ENCODE measurements around the gene TXLNG. TPM values are rescaled to one million over a fixed set of nuclear protein-coding genes. Genes with fewer than 3 reads are reported as not detected.
A peak's percentile ranks its signal among the peaks of the same experiment; 100 is the strongest.

The TXLNG gene
- total and polyA plus RNA-seq, 2 of the 13 experiments (the other 11 are each of a cell fraction or from before 2014, with no cell fraction given) = 13.1 to 15.5 TPM

DNA sequence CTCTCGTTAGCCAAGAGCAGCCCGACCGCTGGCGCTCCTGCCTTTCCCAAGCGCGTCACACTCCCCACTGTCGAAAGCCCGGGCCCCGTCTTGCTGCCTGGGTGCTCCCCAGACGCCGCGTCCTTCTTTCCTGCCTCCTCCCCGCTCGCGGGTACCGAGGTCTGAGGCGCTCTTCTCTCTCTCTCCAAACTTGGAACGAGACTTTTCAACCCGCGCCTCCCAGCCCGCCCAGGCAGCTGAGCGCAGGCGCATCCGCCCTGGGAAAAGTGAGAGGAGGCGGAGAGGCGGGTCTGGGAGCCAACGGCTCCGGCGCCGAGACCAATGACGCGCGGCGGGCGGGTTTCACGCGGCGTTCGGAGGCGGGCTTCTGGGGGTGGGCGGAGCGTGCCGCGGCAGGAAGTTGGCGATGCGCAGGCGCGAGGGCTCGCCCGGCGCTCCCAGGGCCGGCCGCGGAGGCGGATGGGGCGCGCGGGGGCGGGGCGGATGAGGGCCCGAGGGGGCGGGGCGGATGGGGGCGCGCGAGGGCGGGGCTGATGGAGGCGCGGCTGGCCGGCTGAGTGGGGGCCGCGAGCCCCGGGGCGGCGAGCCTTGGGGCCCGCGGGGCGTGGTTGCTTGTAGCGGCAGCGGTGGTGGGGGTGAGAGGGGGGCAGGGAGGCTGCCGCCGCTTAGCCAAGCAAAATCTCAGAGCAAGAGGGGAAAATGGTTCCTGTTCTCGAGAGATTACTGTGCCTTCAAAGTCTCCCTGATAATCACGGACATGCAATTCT, 84.0 kb downstream of the TXLNG start, which contains the start of gene RBBP7:
Gene RBBP7, minus strand, starts transcription at position 268 of the 767 bp plus-strand sequence. CDS start 309 bp downstream, outside the sequence.
- intact Hi-C loops (cut with micrococcal nuclease; ENCODE audit: unreplicated experiment) (loop anchor here (5.0 kb wide), 1 partner anchor 43 kb away; no protein-coding TSS in a partner anchor), in situ Hi-C loops (cut with HindIII; ENCODE audit: extremely low pct_ligation_motif_present, low pct_unique_long_range_greater_than_20kb) (no loop called here)
- peak; percentile 82 for ATAC-seq
- peak within 1 kb of the TSS; percentile 70 to 76 (median 72) for H3K4me3 ChIP-seq (replicated peaks in 1 of 3; ENCODE audit: insufficient read depth in 1 of 3, low read depth in 2 of 3, low read length in 3 of 3)
- peaks cover 7% of the 10 kb centered on the region; the same call in 1 of the 2 replicates for H4K20me1 ChIP-seq (ENCODE audit: insufficient read depth, low read length)
- H3K36me3 ChIP-seq (replicated peaks in 1 of 2; ENCODE audit: control insufficient read depth in 1 of 2, insufficient read depth in 2 of 2, low read length in 2 of 2) = 0 out of 5 replicates have a peak, but pooled peaks cover 0 to 1% of the 10 kb centered on the region in 2 experiments
- CTCF ChIA-PET (ENCODE audit: low intra/inter-chr PET ratio, low total read pairs) = no interaction called here
- peaks cover 33% of the 10 kb centered on the region; the same call in 1 of the 2 replicates for H3K4me1 ChIP-seq (ENCODE audit: insufficient read depth, low read length)
- 0% methylated on average over 5 of the region's 84 CpGs for WGBS (ENCODE audit: low lambda C conversion rate)
- H3K9ac ChIP-seq (ENCODE audit: insufficient read depth, low read depth, low read length) = peak within 1 kb of the TSS; percentile 85
- H3K27me3 ChIP-seq (ENCODE audit: control insufficient read depth in 1 of 2, insufficient read depth in 2 of 2, low read length in 2 of 2) = no peaks in the 10 kb centered on the region; a peak in 1 of 5 replicates
- peak within 1 kb of the TSS; percentile 97 for H3K27ac ChIP-seq (ENCODE audit: extremely low read length, insufficient read depth, low read length)
- DNase-seq (ENCODE audit: low spot score) = peak; percentile 78
- no peaks in the 10 kb centered on the region for H3K9me3 ChIP-seq (ENCODE audit: low read length)
- no peak for FAIRE-seq
- peak within 1 kb of the TSS; percentile 80 for H3K4me2 ChIP-seq (ENCODE audit: low read depth, low read length)
- no TSS peak for BruUV-seq (replicated peaks)
- H3K79me2 ChIP-seq (ENCODE audit: insufficient read depth, low read length) = peaks cover 37% of the 10 kb centered on the region
- POLR2A ChIA-PET = interaction anchor here (1.0 to 1.2 kb wide), 2 partner anchors 12 to 99 kb away, joined by 6 to 9 read pairs; no protein-coding TSS in a partner anchor
- peak within 1 kb of the TSS; percentile 63 for H2AFZ ChIP-seq (ENCODE audit: low read length)
- TF ChIP-seq YY1 (IDR thresholded peaks at IDR 0.05; ENCODE audit: insufficient read depth, insufficient replicate concordance, low read depth, low read length) = peak; percentile 11
- TF ChIP-seq ZNF558 (CRISPR knock-in tag; IDR thresholded peaks at IDR 0.05; ENCODE audit: borderline replicate concordance) = peak; percentile 58; the same call in 1 of the 2 replicates
- TF ChIP-seq, protein P1, sequence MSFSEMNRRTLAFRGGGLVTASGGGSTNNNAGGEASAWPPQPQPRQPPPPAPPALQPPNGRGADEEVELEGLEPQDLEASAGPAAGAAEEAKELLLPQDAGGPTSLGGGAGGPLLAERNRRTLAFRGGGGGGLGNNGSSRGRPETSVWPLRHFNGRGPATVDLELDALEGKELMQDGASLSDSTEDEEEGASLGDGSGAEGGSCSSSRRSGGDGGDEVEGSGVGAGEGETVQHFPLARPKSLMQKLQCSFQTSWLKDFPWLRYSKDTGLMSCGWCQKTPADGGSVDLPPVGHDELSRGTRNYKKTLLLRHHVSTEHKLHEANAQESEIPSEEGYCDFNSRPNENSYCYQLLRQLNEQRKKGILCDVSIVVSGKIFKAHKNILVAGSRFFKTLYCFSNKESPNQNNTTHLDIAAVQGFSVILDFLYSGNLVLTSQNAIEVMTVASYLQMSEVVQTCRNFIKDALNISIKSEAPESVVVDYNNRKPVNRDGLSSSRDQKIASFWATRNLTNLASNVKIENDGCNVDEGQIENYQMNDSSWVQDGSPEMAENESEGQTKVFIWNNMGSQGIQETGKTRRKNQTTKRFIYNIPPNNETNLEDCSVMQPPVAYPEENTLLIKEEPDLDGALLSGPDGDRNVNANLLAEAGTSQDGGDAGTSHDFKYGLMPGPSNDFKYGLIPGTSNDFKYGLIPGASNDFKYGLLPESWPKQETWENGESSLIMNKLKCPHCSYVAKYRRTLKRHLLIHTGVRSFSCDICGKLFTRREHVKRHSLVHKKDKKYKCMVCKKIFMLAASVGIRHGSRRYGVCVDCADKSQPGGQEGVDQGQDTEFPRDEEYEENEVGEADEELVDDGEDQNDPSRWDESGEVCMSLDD (CRISPR knock-in tag; IDR thresholded peaks at IDR 0.05; ENCODE audit: borderline replicate concordance) = 0 out of 2 replicates have a peak, but pooled peaks have one; percentile 36
- TF ChIP-seq HDAC6 (IDR thresholded peaks at IDR 0.05; ENCODE audit: low read depth, low read length) = no peak
- peak; percentile 22; the same call in 1 of the 2 replicates for TF ChIP-seq SAP130 (CRISPR knock-in tag; IDR thresholded peaks at IDR 0.05; ENCODE audit: low read depth)
- peak; percentile 59; the same call in 1 of the 2 replicates for TF ChIP-seq DR1 (CRISPR knock-in tag; IDR thresholded peaks at IDR 0.05)
- no peak for TF ChIP-seq ATRX (CRISPR knock-in tag; IDR thresholded peaks at IDR 0.05; ENCODE audit: borderline replicate concordance)
- peak; percentile 63 to 73 for TF ChIP-seq POLR2A (IDR thresholded peaks at IDR 0.05; ENCODE audit: insufficient read depth in 1 of 2, low read depth in 2 of 2, low read length in 2 of 2)
- TF ChIP-seq, protein P2, sequence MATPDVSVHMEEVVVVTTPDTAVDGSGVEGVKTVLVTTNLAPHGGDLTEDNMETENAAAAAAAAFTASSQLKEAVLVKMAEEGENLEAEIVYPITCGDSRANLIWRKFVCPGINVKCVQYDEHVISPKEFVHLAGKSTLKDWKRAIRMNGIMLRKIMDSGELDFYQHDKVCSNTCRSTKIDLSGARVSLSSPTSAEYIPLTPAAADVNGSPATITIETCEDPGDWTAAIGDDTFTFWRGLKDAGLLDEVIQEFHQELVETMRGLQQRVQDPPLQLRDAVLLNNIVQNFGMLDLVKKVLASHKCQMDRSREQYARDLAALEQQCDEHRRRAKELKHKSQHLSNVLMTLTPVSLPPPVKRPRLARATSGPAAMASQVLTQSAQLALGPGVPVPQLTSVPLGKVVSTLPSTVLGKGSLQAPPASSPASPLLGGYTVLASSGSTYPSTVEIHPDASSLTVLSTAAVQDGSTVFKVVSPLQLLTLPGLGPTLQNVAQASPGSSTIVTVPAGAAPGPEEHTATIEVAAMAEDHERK (CRISPR knock-in tag; IDR thresholded peaks at IDR 0.05; ENCODE audit: low read depth) = no peak
- TF ChIP-seq GABPA (IDR thresholded peaks at IDR 0.05; ENCODE audit: low read depth, low read length) = peak; percentile 29; the same call in 1 of the 2 replicates
- peak; percentile 20; the same call in 1 of the 2 replicates for TF ChIP-seq GABPA (CRISPR knock-in tag; IDR thresholded peaks at IDR 0.05; ENCODE audit: low read depth)
- no peak for TF ChIP-seq CBX2 (IDR thresholded peaks at IDR 0.05; ENCODE audit: low read depth, low read length)
- no peak for TF ChIP-seq CBX2 (CRISPR knock-in tag; IDR thresholded peaks at IDR 0.05; ENCODE audit: low read depth)
- TF ChIP-seq, protein P3, sequence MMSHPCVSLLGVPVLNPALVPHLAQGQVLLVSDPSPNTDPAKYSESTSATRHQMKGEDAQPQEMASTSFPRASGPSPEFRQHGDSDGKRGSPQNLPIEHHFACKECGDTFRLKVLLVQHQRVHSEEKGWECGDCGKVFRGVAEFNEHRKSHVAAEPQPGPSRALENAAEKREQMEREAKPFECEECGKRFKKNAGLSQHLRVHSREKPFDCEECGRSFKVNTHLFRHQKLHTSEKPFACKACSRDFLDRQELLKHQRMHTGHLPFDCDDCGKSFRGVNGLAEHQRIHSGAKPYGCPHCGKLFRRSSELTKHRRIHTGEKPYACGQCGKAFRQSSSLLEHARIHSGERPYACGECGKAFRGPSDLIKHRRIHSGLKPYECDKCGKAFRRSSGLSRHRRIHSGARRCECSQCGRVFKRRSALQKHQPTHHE (CRISPR knock-in tag; IDR thresholded peaks at IDR 0.05; ENCODE audit: borderline replicate concordance) = no peak
- no peak for TF ChIP-seq IKZF4 (CRISPR knock-in tag; IDR thresholded peaks at IDR 0.05; ENCODE audit: borderline replicate concordance, low read depth, not compliant biosample characterization)
- TF ChIP-seq, protein P4, sequence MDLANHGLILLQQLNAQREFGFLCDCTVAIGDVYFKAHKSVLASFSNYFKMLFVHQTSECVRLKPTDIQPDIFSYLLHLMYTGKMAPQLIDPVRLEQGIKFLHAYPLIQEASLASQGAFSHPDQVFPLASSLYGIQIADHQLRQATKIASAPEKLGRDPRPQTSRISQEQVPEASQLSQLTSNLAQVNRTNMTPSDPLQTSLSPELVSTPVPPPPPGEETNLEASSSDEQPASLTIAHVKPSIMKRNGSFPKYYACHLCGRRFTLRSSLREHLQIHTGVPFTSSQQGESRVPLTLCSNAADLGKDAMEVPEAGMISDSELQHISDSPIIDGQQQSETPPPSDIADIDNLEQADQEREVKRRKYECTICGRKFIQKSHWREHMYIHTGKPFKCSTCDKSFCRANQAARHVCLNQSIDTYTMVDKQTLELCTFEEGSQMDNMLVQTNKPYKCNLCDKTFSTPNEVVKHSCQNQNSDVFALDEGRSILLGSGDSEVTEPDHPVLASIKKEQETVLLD (CRISPR knock-in tag; IDR thresholded peaks at IDR 0.05; ENCODE audit: low read depth) = peak; percentile 45; the same call in 1 of the 2 replicates
